LNCaP clone FGC (cell line): Measurements from ENCODE around the gene SFI1.
"Not testable (repeated sequence)": the region's sequence is repeated elsewhere in the genome, so short reads cannot be mapped to it uniquely, and the experiment has no call there.

ENCODE experiments used
- DNase-seq: peaks from one replicate; pipeline ENCODE4 v3.0.0-alpha.2; 2011; ENCODE audit warnings: low read depth
- H3K4me3 ChIP-seq: 2 replicates; pipeline ENCODE4 v1.5.1; 2011; ENCODE audit warnings: mild to moderate bottlenecking, low read depth, low read length, control low read depth
- CTCF ChIP-seq: IDR thresholded peaks from 2 replicates; pipeline ENCODE4 v1.5.1; 2012; ENCODE audit warnings: mild to moderate bottlenecking; ENCODE audit not compliant: control insufficient read depth, insufficient read depth; ENCODE audit errors: extremely low read depth

Gene SFI1

GRCh38 chr22:31504282-31504681 lies 7.9 kb downstream of the SFI1 start:
- no peak overlapping the region for H3K4me3 ChIP-seq
- DNase-seq: no peak
- no peak for TF ChIP-seq CTCF

- not testable (repeated sequence) for DNase-seq, H3K4me3 ChIP-seq
These were observed 11.2 kb downstream of the SFI1 start for GRCh38 chr22:31507517-31507916.

GRCh38 chr22:31508536-31508935 lies 12.2 kb downstream of the SFI1 start:
- no peak for TF ChIP-seq CTCF
- no peak for DNase-seq
- H3K4me3 ChIP-seq: no peak overlapping the region

- DNase-seq: no peak
- no peak for TF ChIP-seq CTCF
- no peak overlapping the region for H3K4me3 ChIP-seq
These were observed 12.9 kb downstream of the SFI1 start for GRCh38 chr22:31509061-31509762.

GRCh38 chr22:31520051-31520450 lies 23.7 kb downstream of the SFI1 start:
- TF ChIP-seq CTCF: no peak
- H3K4me3 ChIP-seq: no peak overlapping the region
- no peak for DNase-seq

DNA sequence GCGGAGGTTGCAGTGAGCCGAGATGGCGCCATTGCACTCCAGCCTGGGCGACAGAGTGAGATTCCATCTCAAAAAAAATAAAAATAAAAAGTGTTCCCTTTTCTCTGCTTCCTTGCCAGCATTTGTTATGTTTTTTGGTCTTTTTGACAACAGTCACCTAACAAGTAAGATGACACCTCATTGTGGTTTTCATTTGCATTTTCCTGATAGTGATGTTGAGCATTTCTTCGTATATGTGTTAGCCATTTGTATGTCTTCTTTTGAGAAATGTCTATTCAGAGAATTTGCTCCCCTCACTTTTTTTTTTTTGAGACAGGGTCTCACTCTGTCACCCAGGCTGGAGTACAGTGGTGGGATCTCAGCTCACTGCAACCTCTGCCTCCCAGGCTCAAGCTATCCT lies 27.8 kb downstream of the SFI1 start:
- not testable (repeated sequence) for DNase-seq, H3K4me3 ChIP-seq

- no peak for DNase-seq
- no peak for TF ChIP-seq CTCF
- no peak overlapping the region for H3K4me3 ChIP-seq
These were observed 29.9 kb downstream of the SFI1 start for GRCh38 chr22:31526270-31526669.

- DNase-seq: no peak
- no peak for TF ChIP-seq CTCF
These were observed 34.5 kb downstream of the SFI1 start for GRCh38 chr22:31530823-31531195.

More at GRCh38 chr22:31530823-31531195, 34.5 kb downstream of the SFI1 start:
- no peak overlapping the region for H3K4me3 ChIP-seq
